PFSK-1 (cell line): ENCODE data around the gene SYT11.

Experiments
- POLR2AphosphoS5 ChIP-seq: IDR thresholded peaks from 2 replicates; pipeline ENCODE4 v1.6.1; 2012; ENCODE audit warnings: low read depth, mild to moderate bottlenecking, control low read depth, low read length, moderate library complexity
- TAF1 ChIP-seq: IDR thresholded peaks from 2 replicates; pipeline ENCODE4 v1.6.1; 2012; ENCODE audit warnings: low read length, control low read depth, borderline replicate concordance; ENCODE audit not compliant: insufficient read depth
- TF ChIP-seq, protein P1 (sequence below), 2 experiments: IDR thresholded peaks; 2 replicates each; pipeline versions ENCODE4 v1.6.1 to v1.8.0; 2011 to 2012; ENCODE audit warnings: low read depth in 2 of 2, low read length in 2 of 2, control low read depth in 1 of 2, inconsistent platforms in 1 of 2, mild to moderate bottlenecking in 1 of 2, moderate library complexity in 1 of 2; ENCODE audit not compliant: insufficient read depth in 1 of 2

DNA sequence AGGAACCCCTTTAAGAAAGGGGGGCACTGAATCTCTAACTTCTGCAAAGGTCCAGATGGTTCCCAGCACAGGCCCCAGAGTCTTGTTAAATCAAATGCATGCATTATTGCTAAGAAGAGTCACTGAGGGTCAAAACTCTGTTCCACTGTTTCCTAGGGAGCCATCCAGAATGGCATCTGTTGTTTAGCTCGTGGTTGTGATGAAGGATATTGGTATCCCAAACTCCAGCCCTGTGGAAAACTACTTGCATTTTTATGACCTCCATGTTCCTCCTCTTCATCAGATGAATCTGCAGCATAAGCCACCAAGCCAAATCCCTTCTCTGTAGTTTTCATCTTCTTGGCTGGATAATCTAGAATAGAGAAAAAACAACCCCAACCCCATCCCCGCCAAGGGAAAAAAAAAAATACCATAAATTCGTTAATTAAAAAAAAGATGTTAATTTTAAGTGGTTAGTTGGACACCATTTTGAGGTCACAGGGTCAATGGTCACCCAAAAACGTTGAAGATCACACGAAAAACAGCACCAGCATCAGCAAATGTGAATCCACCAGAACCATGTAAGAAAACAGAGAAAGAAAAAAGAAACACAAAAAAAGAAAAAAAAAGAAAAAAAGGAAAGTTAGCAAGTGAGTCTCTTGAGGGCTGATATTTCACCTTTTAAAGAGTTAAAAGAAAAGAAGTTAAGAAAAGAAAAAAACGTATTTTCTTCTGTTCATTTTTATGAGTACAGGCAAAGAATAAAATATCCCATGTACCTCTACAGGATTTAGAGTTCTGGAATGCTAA, 54.8 kb downstream of the SYT11 start:
- TF ChIP-seq POLR2AphosphoS5 (no peak), TAF1 (no peak)
- TF ChIP-seq, protein P1, sequence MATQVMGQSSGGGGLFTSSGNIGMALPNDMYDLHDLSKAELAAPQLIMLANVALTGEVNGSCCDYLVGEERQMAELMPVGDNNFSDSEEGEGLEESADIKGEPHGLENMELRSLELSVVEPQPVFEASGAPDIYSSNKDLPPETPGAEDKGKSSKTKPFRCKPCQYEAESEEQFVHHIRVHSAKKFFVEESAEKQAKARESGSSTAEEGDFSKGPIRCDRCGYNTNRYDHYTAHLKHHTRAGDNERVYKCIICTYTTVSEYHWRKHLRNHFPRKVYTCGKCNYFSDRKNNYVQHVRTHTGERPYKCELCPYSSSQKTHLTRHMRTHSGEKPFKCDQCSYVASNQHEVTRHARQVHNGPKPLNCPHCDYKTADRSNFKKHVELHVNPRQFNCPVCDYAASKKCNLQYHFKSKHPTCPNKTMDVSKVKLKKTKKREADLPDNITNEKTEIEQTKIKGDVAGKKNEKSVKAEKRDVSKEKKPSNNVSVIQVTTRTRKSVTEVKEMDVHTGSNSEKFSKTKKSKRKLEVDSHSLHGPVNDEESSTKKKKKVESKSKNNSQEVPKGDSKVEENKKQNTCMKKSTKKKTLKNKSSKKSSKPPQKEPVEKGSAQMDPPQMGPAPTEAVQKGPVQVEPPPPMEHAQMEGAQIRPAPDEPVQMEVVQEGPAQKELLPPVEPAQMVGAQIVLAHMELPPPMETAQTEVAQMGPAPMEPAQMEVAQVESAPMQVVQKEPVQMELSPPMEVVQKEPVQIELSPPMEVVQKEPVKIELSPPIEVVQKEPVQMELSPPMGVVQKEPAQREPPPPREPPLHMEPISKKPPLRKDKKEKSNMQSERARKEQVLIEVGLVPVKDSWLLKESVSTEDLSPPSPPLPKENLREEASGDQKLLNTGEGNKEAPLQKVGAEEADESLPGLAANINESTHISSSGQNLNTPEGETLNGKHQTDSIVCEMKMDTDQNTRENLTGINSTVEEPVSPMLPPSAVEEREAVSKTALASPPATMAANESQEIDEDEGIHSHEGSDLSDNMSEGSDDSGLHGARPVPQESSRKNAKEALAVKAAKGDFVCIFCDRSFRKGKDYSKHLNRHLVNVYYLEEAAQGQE (IDR thresholded peaks at IDR 0.05; ENCODE audit: insufficient read depth in 1 of 2, low read depth in 2 of 2, low read length in 2 of 2): no peak
